Subcutaneous abdominal adipose tissue (tissue), 5 donors: Measurements from ENCODE around the gene ASS1.

ENCODE experiments used
- H3K27ac ChIP-seq: one replicate; pipeline ENCODE4 v1.7.0; 2013; ENCODE audit warnings: low read depth, mild to moderate bottlenecking, inconsistent platforms, low read length, moderate library complexity
- H3K27me3 ChIP-seq, 5 donors: one replicate each; pipeline ENCODE4 v1.7.0; 2013; ENCODE audit warnings: low read length in 5 of 5, inconsistent platforms in 1 of 5; ENCODE audit not compliant: control insufficient read depth in 5 of 5, insufficient read depth in 4 of 5
- H3K36me3 ChIP-seq, 5 donors: one replicate each; pipeline ENCODE4 v1.7.0; 2013; ENCODE audit warnings: low read length in 5 of 5; ENCODE audit not compliant: control insufficient read depth in 5 of 5, insufficient read depth in 5 of 5
- H3K4me1 ChIP-seq, 5 donors: one replicate each; pipeline ENCODE4 v1.7.0; 2013; ENCODE audit warnings: low read length in 5 of 5, mild to moderate bottlenecking in 3 of 5, moderate library complexity in 1 of 5; ENCODE audit not compliant: control insufficient read depth in 5 of 5, insufficient read depth in 5 of 5
- H3K4me3 ChIP-seq, 5 donors: one replicate each; pipeline ENCODE4 v1.7.0; 2013; ENCODE audit warnings: low read length in 5 of 5, low read depth in 1 of 5
- H3K9ac ChIP-seq, 5 donors: one replicate each; pipeline ENCODE4 v1.7.0; 2013; ENCODE audit warnings: low read length in 5 of 5, mild to moderate bottlenecking in 4 of 5, moderate library complexity in 3 of 5
- H3K9me3 ChIP-seq, 5 donors: one replicate each; pipeline ENCODE4 v1.7.0; 2013; ENCODE audit warnings: low read length in 5 of 5; ENCODE audit not compliant: control insufficient read depth in 5 of 5
- donor health status: healthy.
- donor health status: healthy.
- donor health status: healthy.
- donor health status: healthy.
- donor health status: healthy.

Gene ASS1

DNA sequence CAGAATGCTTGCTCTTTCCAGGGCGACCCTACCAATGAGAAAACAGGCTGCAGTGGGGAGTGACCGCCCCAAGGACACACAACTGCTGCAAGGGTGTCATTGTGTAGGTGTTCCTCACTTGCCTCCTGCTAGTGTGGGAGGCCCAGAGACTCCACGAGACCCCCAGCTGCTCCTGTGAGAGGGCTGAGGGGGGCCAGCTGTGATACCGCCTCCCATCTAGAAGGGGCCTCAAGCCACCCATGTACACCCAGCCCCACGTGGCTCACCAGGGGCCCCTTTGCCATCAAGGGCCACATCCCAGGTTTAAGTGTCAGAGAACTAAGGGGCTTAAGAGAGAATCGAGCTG, 1.3 kb upstream of the ASS1 start:
- Histone ChIP-seq H3K27me3 (peaks cover 0 to 5% (median 0%) of the 10 kb centered on the region in 5 donors), H3K27ac (peak overlapping the region; percentile 94), H3K36me3 (no peaks in the 10 kb centered on the region), H3K9me3 (peaks cover 3 to 16% (median 12%) of the 10 kb centered on the region in 5 donors), H3K9ac (no peak overlapping the region), H3K4me3 (no peak overlapping the region), H3K4me1 (peaks cover 11 to 47% (median 36%) of the 10 kb centered on the region in 5 donors)

- Histone ChIP-seq H3K27ac (peak overlapping the region; percentile 94), H3K4me1 (peaks cover 11 to 47% (median 37%) of the 10 kb centered on the region in 5 donors), H3K27me3 (peaks cover 0 to 5% (median 0%) of the 10 kb centered on the region in 5 donors), H3K9me3 (peaks cover 3 to 16% (median 12%) of the 10 kb centered on the region in 5 donors), H3K36me3 (no peaks in the 10 kb centered on the region), H3K4me3 (peak overlapping the region in 3 of 5 donors; percentile 17 to 77 (median 71)), H3K9ac (peak overlapping the region in 1 of 5 donors; percentile 56)
These were observed 795 bp upstream of the ASS1 start for GRCh38 chr9:130443840-130444492.

- peaks cover 0 to 5% (median 0%) of the 10 kb centered on the region in 5 donors for H3K27me3 ChIP-seq
- peaks cover 0 to 3% (median 0%) of the 10 kb centered on the region in 5 donors for H3K36me3 ChIP-seq
- H3K4me3 ChIP-seq: peak overlapping the region; percentile 70 to 84 (median 77)
- peak overlapping the region; percentile 94 for H3K27ac ChIP-seq
- H3K9me3 ChIP-seq: peaks cover 3 to 16% (median 12%) of the 10 kb centered on the region in 5 donors
- peaks cover 12 to 60% (median 48%) of the 10 kb centered on the region in 5 donors for H3K4me1 ChIP-seq
- peak overlapping the region; percentile 56 to 97 (median 88) for H3K9ac ChIP-seq
These were observed 665 bp downstream of the ASS1 start for GRCh38 chr9:130445268-130445983.

DNA sequence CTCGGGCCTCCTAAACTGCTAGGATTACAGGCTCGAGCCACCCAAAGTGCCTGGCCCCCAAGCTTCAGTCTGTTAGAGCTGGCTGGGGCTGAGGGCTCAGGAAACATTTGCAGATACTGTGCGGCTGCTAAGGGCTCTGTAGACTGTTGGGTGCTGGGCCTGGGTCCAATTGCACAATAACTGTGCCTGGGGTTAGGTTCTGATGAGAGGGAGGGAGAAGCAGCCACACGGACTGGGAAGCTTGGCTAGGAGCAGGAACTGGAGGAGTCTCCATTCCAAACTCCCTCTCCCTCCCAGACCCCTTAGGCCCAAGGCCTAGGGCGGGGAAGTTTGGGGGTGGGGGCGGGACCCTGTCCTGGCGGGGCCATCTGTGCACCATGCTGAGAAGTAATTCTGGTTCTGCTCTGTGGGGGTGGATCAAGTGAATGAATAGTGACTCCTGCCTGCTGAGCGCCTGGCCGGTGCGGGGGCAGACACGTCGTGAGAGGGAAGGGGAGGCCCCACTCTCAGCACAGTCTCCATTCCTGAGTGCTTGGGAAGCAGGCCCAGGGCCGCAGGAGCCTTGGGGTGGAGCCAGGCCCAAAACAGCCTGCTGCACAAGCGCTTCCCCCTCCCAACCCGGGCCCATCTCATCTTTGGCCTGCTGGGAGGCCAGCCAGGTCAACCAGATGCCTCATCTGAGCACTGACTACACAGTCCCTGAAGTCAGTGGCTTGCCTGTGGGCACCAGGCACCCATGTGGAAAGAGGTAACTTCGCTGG, 1.5 kb downstream of the ASS1 start:
- Histone ChIP-seq H3K27ac (peak overlapping the region; percentile 94), H3K9me3 (peaks cover under 1 to 10% (median 7%) of the 10 kb centered on the region in 5 donors), H3K4me1 (peaks cover 16 to 69% (median 57%) of the 10 kb centered on the region in 5 donors), H3K9ac (peak overlapping the region in 4 of 5 donors; percentile 53 to 97 (median 86)), H3K27me3 (peaks cover 0 to 5% (median 0%) of the 10 kb centered on the region in 5 donors), H3K4me3 (peak overlapping the region; percentile 70 to 78 (median 77)), H3K36me3 (peaks cover 0 to 5% (median 0%) of the 10 kb centered on the region in 5 donors)

GRCh38 chr9:130447193-130447816, 2.5 kb downstream of the ASS1 start:
- H3K9me3 ChIP-seq: peaks cover 0 to 3% (median under 1%) of the 10 kb centered on the region in 5 donors
- peak overlapping the region; percentile 94 for H3K27ac ChIP-seq
- peaks cover 0 to 5% (median 0%) of the 10 kb centered on the region in 5 donors for H3K36me3 ChIP-seq
- peak overlapping the region; percentile 8 to 77 (median 54) for H3K4me3 ChIP-seq
- peaks cover 0 to 5% (median 0%) of the 10 kb centered on the region in 5 donors for H3K27me3 ChIP-seq
- peaks cover 19 to 79% (median 67%) of the 10 kb centered on the region in 5 donors for H3K4me1 ChIP-seq
- peak overlapping the region in 1 of 5 donors; percentile 97 for H3K9ac ChIP-seq

DNA sequence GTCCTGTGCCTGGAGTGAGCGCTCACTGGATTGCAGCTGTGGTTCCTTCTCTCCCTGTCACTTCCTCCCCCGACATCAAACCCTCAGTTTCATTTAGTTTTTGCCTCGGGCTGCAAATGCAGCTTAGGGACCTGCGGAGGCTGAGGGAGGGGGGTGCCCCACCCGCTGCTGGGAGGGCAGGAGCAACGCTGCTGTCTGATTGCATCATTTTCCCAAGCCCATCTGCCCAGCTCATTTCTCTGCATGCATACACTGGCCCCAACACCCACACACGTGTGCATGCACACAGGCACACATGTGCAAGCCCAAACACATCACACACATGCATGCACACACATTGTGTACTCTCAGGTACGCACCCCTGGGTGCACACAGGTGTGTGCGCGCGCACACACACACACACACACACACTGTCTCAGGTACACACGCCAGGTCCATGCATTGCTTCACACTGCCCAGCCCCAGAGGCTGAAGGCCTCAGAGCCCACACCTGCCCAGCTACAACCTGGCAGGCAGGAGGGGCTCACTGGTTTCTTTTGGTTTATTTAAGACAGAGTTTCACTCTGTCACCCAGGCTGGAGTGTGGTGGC, 3.4 kb downstream of the ASS1 start:
- peaks cover 0 to 2% (median 0%) of the 10 kb centered on the region in 5 donors for H3K9me3 ChIP-seq
- no peak overlapping the region for H3K27ac ChIP-seq
- peak overlapping the region in 1 of 5 donors; percentile 97 for H3K9ac ChIP-seq
- peak overlapping the region in 3 of 5 donors; percentile 8 to 77 (median 54) for H3K4me3 ChIP-seq
- H3K36me3 ChIP-seq: peaks cover 0 to 5% (median 0%) of the 10 kb centered on the region in 5 donors
- H3K27me3 ChIP-seq: peaks cover 0 to 5% (median 0%) of the 10 kb centered on the region in 5 donors
- H3K4me1 ChIP-seq: peaks cover 19 to 80% (median 70%) of the 10 kb centered on the region in 5 donors

GRCh38 chr9:130448771-130449603, 4.2 kb downstream of the ASS1 start:
- Histone ChIP-seq H3K9me3 (no peaks in the 10 kb centered on the region), H3K36me3 (peaks cover 0 to 5% (median 0%) of the 10 kb centered on the region in 5 donors), H3K27ac (no peak overlapping the region), H3K27me3 (peaks cover 0 to 5% (median 0%) of the 10 kb centered on the region in 5 donors), H3K4me3 (no peak overlapping the region), H3K9ac (no peak overlapping the region), H3K4me1 (peaks cover 19 to 85% (median 74%) of the 10 kb centered on the region in 5 donors)

DNA sequence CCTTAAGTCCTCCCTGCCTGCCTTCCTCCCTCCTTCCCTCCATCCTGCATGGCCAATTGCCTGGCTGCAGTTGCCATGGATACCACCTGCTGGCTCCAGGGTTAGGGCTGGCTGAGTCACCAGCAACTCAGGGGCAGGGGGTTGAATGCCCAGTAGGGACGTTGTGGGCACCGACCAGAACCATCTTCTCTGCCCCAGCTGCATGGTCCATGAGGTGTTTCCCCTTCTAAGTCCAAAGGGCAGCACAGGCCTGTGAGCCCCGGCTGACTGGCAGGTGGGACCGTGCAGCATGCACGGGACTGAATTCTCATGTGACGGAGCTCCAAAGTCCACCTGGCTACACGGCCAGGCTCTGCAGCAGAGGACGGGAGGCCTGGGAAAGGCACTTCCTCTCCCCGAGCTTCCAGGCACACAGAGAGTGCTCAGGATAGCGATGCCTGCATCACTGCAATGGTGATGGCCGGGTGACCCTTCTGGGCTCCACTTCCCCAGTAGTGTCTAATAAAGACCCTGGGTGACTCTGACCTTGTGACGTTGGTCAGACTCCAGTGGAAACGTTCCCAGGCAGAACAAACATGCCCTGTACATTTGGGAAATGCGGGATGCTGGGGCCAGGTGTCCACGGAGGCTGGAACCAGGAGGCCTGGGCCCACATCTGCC, 5.7 kb downstream of the ASS1 start:
- Histone ChIP-seq H3K4me1 (peaks cover 19 to 75% (median 61%) of the 10 kb centered on the region in 5 donors), H3K36me3 (peaks cover 0 to 17% (median 12%) of the 10 kb centered on the region in 5 donors), H3K9me3 (no peaks in the 10 kb centered on the region), H3K27me3 (peaks cover 0 to 3% (median 0%) of the 10 kb centered on the region in 5 donors), H3K4me3 (no peak overlapping the region), H3K9ac (no peak overlapping the region), H3K27ac (peak overlapping the region; percentile 23)
